AG09309 (cell line): Measurements from ENCODE around the gene RRP1.

Source experiments
- DNase-seq: peaks from one replicate; pipeline ENCODE4 v3.0.0-alpha.2; 2010; ENCODE audit warnings: low read depth
- H3K4me3 ChIP-seq: 2 replicates; pipeline ENCODE4 v1.5.1; 2011; ENCODE audit warnings: mild to moderate bottlenecking, low read depth, low read length, moderate library complexity; ENCODE audit not compliant: control insufficient read depth
- TF ChIP-seq, protein P1 (sequence below): IDR thresholded peaks from 2 replicates; pipeline ENCODE4 v1.5.1; 2011; ENCODE audit warnings: mild to moderate bottlenecking, low read depth, low read length, inconsistent platforms; ENCODE audit not compliant: insufficient read depth, control insufficient read depth; ENCODE audit errors: missing control alignments

RRP1 gene

GRCh38 chr21:43800566-43800965 lies 11.2 kb downstream of the RRP1 start:
- TF ChIP-seq, protein P1, sequence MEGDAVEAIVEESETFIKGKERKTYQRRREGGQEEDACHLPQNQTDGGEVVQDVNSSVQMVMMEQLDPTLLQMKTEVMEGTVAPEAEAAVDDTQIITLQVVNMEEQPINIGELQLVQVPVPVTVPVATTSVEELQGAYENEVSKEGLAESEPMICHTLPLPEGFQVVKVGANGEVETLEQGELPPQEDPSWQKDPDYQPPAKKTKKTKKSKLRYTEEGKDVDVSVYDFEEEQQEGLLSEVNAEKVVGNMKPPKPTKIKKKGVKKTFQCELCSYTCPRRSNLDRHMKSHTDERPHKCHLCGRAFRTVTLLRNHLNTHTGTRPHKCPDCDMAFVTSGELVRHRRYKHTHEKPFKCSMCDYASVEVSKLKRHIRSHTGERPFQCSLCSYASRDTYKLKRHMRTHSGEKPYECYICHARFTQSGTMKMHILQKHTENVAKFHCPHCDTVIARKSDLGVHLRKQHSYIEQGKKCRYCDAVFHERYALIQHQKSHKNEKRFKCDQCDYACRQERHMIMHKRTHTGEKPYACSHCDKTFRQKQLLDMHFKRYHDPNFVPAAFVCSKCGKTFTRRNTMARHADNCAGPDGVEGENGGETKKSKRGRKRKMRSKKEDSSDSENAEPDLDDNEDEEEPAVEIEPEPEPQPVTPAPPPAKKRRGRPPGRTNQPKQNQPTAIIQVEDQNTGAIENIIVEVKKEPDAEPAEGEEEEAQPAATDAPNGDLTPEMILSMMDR = no peak
- no peak for DNase-seq
- H3K4me3 ChIP-seq = no peak overlapping the region

DNA sequence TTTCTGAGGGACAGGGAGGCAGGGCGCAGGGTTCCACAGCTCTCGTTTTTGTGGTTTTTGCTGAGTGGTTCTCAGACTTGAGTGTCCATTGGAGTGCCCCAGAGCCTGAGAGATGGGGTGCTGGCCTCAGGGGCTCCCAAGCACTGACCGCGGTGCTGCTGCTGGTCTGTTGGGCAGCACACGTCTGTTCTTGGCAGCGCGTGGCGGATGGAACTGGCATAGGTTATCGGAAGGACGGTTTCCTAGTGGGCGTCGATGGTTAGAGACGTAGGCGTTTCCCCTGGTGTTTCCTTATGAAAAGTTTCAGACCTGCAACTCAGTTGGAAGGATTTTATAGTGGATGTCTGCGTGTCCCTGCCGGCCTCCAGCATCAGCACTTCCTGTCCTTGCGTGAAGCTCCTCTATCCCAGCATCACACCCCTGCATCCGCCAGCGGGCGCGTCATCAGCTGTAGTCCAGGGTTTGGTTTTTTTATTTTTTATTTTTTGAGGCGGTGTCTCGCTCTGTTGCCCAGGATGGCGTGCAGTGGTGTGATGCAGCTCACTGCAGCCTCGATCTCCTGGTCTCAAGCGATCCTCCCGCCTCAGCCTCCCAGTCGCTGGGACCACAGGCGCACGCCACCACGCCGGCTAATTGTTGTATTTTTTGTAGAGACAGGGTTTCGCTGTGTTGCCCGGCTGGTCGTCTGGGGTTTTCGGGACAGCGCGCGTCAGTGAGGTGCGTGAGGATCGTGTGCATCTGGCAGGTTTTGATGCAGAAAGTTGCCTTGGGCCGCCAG lies 11.8 kb downstream of the RRP1 start:
- DNase-seq = no peak
- TF ChIP-seq, protein P1 = no peak
- H3K4me3 ChIP-seq = no peak overlapping the region

DNA sequence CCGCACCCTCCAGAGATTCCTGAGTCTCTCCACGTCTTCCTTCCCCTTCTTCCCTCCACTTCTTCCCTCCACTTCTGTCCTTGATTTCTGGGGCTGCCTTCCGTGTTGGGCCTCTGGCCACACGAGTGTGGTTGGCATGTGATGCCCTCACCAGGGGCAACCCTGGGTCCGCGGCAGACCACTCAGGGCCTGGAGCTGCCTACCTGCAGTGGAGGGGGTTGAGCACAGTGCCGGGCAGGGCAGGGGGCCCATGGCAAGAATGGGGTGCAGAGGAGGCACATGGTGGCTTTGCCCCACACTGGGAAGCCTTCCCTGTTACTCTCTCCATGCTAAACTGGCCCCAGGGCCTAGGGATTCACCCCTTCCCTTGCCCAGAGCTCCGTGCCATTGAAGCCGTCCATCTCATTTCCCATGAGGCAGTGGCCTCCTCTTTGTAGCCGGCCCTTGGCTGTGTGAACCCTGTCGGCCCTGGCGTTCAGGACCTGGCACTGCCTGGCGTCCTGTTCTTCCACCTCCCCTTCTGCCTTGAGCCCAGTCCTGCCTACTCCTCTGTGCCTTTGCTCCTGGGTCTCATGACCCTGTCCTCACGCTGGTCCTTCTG lies 13.4 kb downstream of the RRP1 start:
- no peak for DNase-seq
- H3K4me3 ChIP-seq = no peak overlapping the region
- TF ChIP-seq, protein P1 = no peak

- no peak overlapping the region for H3K4me3 ChIP-seq
These were observed 14.4 kb downstream of the RRP1 start for GRCh38 chr21:43803558-43804300.

DNA sequence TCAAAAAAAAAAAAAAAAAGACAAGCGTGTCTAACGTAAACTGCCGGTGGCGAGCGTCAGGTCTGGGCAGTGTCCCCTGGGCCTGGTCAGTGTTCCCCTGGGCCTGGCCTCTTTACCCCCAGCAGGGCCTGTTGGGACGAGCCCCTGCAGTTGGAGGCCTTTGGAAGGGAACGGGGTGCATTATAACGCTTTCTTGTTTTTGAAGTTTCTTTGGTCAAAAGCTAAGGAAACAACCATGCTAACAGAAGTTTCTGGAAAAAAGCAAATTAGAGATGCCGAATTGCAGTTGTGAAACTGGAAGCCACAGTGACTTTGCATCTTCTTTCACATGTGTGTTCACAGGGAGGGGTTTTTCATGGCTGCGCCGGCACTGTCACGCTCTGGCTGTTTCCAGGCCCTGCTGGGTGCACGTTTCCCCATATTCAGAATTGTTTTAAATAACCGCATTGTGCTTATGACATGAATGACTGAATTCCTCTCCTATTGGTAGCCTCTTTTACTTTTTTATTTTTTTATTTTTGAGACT lies 16.0 kb downstream of the RRP1 start:
- TF ChIP-seq, protein P1 = no peak
- no peak for DNase-seq
- H3K4me3 ChIP-seq = no peak overlapping the region

More at GRCh38 chr21:43803558-43804300, 14.4 kb downstream of the RRP1 start:
- TF ChIP-seq, protein P1 = no peak
- DNase-seq = no peak

DNA sequence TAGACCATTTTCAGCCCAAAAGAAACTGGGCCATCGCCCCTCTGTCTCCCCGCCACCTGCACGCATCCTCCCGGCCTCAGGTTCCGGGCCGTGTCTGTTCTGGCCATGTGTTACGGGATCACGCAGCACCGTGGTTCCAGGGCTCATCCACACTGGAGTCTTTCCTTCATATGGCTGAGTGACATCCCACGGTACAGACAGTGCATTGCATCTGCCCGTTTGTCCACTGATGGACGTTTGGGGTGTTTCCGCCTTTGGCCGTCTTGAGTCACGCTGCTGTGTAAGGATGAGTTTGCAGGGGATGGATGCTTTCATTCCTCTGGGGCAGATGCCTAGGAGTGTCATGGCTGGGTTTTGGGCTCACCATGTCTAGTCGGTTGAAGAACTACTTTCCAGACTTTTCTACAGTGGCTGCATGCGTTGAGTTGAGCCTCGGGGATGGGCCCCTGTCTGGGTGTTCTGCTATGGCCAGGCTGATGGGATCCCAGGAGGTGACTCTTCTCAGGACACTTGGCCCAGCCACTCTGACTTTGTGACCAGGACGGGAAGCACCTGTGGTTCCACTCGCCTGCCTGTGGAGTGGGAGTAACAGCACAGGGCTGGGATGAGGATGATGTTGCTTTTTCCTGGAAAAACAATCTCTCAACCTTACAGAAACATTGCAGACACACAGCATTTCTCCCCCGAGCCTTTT lies 16.8 kb downstream of the RRP1 start:
- DNase-seq = no peak
- H3K4me3 ChIP-seq = no peak overlapping the region
- TF ChIP-seq, protein P1 = no peak
